GM12872 (cell line): ENCODE data around the gene INTS3.

ENCODE experiments used
- TF ChIP-seq, protein P1 (sequence below): IDR thresholded peaks from 3 replicates; pipeline ENCODE4 v1.5.1; 2011; ENCODE audit warnings: low read depth, mild to moderate bottlenecking, low read length, moderate library complexity; ENCODE audit not compliant: insufficient read depth

Gene INTS3

GRCh38 chr1:153742411-153743142, 14.7 kb downstream of the INTS3 start:
- TF ChIP-seq, protein P1, sequence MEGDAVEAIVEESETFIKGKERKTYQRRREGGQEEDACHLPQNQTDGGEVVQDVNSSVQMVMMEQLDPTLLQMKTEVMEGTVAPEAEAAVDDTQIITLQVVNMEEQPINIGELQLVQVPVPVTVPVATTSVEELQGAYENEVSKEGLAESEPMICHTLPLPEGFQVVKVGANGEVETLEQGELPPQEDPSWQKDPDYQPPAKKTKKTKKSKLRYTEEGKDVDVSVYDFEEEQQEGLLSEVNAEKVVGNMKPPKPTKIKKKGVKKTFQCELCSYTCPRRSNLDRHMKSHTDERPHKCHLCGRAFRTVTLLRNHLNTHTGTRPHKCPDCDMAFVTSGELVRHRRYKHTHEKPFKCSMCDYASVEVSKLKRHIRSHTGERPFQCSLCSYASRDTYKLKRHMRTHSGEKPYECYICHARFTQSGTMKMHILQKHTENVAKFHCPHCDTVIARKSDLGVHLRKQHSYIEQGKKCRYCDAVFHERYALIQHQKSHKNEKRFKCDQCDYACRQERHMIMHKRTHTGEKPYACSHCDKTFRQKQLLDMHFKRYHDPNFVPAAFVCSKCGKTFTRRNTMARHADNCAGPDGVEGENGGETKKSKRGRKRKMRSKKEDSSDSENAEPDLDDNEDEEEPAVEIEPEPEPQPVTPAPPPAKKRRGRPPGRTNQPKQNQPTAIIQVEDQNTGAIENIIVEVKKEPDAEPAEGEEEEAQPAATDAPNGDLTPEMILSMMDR: no peak

GRCh38 chr1:153745417-153745816, 17.6 kb downstream of the INTS3 start:
- TF ChIP-seq, protein P1: no peak

DNA sequence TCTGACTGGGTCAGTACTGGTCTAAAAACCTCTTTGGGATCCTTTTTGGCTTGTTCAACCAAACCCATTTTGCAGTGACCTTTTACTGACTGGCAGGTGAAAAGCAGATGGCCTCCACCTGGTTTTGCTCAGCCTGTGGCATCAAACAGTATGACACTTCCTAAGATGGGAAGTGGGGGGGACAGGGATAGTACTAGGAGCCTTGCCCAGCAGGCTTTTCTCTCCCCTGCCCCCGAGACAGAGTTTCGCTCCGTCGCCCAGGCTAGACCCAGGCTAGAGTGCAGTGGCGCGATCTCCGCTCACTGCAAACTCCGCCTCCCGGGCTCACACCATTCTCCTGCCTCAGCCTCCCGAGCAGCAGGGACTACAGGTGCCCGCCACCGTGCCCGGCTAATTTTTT, 18.3 kb downstream of the INTS3 start:
- TF ChIP-seq, protein P1: no peak

GRCh38 chr1:153748903-153749302, 21.1 kb downstream of the INTS3 start:
- TF ChIP-seq, protein P1: no peak

DNA sequence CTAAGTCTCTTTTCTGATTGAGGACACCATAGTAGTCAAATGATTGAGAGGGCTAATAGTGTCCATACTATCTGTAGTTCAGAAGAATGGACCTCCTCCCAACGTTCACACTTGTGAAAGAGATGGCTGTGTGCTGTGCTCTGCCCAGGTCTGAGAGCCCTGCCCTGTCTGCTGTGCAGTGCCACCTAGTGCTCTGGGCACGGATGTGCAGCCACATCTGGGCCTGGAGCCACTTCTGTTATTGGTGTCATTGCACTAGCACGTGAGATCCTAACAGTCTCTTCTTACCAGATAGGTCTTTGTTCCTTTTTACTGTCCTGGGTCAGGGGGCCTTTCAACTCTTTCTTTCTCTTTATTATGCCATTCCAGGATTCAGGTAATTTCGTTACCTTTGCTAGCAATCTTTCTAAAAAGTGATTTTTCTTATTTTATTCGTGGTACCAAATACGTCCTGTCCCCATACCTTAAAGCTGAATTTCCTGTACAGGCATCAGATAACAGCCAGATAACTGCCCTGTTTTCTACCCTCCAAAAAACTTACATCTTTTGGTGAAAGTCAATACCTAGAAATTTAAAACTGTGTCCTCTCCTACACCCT, 21.7 kb downstream of the INTS3 start:
- TF ChIP-seq, protein P1: peak; percentile 98

DNA sequence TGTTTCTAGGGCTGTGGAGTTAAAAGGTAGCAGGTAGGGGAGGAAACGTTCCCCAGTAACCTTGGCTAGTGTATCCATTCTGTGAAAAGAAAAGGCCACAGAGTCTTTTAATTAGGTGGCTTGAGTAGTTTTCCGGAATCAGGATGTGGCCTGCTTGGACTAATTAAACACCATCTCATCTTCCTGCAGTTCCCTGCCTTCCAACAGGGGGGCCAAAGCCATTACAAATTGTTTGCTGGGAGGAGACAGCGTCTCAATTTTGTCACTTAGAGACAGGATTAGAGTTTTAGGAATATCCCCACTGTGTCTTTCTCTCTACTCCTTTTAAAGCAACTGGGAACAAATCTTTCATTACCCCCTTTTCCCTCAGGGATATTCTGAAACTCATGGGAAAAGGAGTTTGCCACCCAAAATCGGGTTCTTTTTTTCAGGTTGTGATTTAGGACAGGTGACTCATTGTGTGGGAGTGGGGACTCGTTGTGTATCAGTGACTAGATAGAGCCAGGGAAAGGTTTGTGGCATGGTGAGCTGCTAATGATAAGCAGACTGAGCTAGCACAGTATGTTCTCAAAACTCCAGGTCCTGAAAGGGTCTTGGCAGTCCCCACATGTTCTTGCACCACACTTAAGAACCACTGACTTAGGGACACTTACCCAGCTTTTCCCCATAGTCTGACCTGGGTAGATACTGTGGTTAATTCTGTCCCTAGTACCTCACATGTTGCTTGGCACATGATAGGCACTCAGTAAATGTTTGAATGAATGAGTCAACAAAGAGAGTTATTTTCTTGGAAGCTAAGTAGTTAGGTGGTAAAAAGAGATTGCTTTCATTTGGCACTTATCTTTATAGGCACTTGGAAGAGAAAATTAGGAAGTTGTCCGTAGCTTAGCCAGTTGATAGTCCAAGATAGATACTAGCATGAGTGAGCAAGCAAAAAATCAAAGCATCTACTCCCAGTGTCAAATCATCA, 22.5 kb downstream of the INTS3 start:
- TF ChIP-seq, protein P1: no peak

GRCh38 chr1:153752072-153752471, 24.2 kb downstream of the INTS3 start:
- TF ChIP-seq, protein P1: no peak
